NCI-H82 treated with DMSO at 0.1 percent for 48 hours (cell line): ENCODE measurements around the gene GABRR2.
"Not testable (repeated sequence)": the region's sequence is repeated elsewhere in the genome, so short reads cannot be mapped to it uniquely, and the experiment has no call there.

Experiments used
- DNase-seq: peaks from one replicate; lab custom pipeline; 2025; ENCODE audit not compliant: unreplicated experiment; lab: John Stamatoyannopoulos, UW

Gene GABRR2

DNA sequence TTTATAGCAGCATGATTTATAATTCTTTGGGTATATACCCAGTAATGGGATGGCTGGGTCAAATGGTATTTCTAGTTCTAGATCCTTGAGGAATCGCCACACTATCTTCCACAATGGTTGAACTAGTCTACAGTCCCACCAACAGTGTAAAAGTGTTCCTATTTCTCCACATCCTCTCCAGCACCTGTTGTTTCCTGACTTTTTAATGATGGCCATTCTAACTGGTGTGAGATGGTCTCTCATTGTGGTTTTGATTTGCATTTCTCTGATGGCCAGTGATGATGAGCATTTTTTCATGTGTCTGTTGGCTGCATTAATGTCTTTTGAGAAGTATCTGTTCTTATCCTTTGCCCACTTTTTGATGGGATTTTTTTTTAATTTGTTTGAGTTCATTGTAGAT lies 20.0 kb downstream of the GABRR2 start:
- DNase-seq: not testable (repeated sequence)

DNA sequence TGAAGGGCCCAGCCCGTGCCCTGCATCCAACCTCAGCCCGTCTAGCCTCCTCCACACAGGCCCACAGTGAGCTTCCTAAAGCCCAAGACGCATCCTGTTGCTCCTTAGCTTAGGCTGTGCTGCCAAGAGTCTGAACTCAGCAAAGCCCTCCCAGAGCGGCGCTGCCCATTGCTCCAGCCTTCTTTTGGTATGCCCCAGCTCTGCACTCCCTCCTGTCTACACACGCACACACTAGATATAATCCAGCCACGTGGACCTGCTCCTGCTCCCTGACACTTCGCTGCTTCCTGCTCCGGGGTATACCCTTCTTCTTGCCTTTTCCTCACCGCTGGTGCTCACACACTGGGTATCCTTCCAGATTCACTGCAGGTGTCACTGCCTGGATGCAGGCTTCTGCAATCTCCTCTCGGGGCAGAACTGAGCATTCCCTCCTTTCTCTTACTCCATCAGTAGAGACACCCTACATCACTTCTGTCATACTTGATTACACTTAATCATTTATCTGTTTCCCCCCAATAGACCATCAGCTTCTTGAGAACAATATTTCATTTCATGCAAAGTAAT lies 23.8 kb downstream of the GABRR2 start:
- DNase-seq: no peak

DNA sequence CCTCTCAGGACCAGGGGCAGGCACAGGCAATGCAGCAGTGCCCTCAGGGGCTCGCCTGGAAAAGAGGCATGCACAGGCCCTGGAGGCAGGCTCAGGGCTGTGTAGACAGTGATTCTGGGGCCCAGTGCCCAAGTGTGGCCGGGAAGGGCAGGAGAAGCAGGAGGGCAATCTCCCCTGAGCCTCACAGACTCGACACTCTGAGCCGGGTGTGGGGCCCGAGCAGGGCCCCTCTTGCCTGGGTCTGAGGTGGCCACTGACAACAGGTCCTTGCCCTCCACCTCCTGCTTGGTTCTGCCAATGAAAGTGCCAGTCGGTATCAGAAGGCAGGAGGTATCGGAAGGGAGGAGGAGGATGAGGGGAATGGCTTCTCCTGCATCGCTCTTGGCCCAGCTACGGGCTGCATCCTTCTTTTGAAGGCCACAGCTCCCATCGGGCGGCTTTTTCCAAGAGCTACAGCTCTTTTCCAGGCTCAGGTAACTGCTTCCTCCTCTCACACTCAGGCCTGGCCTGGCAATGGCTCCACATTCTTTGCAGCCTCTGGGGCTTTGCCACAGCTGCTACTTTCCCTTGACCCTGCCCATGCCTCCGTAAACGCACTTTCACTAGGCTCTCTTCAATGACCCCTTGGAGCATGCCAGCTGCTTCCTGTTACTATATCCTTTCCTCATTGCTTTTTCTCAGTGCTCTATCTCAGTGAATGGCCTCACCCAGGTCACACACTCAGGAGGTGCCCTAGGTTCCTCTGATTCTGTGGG lies 24.5 kb downstream of the GABRR2 start:
- no peak for DNase-seq

DNA sequence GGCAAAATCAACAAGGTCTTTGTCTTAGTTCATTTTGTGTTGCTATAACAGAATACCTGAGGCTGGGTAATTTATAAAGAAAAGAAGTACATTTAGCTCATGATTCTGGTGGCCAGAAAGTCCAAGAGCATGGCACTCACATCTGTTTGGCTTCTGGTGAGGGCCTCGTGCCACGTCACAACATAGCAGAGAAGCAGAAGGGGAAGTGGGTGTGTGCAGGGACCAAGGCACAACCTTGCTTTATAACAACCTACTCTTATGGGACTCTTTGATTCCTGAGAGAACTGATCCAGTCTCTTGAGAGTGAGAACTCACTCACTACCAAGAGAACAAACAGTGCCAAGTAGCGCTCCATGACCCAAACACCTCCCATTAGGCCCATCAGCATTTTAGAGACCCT lies 25.4 kb downstream of the GABRR2 start:
- DNase-seq: no peak

DNA sequence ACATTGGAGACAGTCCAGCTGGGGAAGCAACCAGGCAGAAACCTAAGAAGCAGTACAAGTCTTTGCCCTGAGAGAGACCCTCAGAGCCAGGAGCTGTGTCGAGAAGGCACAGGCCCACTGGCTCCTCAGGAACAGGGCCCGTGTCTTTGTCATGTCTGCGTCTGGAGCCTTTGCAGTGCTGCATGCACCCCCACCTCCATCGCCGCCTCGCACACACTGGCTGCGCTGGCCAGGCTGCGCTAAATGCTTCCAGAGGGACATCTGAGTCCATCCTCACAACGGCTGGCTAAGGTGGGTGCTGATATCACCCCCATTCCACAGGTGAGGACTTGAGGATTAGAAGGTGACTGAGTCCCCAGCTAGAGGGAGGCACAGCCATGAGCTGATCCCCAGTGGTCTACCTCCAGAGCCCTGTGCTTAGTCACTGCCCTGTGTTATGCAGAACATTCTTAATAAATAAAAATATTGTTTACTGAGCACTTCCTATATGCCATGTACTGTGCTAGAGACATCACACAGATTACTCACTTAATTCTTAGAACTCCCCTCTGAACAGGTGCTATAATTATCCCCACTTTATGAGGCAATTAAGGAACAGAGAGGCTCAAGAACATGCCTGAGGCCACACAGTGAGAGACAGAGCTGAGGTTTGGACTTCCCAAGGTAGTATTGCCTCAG lies 27.6 kb downstream of the GABRR2 start:
- DNase-seq: no peak

DNA sequence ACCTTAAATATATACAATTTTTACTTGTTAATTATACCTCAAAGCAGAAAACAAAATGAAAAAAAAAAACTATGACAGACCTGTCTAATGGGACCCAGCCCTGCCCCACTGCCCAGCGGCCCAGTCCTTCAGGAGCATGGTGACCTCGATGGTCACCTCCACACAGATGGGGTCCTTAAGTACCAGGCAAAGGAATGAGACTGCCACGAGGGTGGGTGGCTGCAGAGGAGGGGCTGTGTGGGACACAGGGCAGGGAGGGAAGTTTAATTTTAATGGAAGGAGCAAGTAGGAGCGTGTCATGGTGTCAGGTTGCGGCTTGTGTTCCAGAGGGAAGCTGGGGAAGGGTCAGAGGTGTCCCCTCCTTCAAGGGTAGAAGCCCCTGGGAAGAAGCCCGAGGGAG lies 28.6 kb downstream of the GABRR2 start:
- no peak for DNase-seq

DNA sequence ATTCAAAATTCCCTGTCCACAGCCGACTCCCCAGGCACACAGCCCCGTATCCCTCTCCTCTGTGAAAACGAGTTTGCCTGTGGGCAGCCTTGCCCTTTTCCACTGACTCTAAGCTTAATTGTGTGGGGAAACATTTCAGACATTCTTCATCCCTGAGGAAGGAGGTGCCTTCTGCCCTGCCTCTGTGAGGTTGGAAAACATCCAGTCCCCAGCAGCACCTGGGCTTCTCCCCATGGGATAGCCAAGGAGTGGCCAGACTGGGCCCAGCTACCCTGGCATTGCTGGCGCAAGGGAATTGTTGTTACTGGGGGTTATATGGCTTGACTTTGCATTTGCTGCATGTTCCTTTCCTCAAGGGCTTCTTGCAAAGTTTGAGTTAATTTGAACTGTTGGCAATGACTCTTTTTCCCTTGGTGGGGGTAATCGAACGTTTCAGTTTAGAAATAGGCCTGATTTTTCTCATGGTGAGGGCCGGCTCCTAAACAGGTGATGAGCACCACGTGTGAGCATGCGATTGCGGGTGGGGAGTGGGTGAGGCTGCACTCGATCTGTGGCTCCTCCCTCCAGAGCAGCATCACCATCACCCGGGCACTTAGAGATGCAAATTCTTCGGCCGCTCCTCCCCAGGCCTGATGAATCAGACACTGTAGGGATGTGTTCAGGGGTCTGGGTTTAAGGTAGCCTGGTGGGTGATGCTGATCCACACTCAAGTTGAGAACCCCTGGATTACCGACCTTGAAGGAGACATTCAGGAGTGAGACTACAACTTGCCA lies 29.9 kb downstream of the GABRR2 start:
- DNase-seq: no peak

DNA sequence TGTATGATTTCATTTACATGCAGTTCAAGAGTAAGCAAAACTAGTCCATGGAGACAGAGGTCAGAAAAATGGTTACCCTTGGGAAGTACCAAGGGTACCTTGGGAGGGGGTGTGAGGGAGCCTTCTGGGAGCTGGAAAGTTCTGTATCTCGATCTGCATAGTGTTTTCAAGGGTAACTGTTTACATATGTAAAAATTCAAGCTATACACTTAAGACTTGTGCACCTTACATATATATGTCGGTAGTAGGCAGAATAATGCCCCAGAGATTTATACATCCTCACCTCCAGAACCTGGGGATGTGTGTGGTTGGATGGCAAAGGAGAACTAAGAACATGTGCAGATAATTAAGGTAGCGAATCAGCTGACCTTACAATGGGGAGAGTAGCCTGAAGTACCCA lies 31.0 kb downstream of the GABRR2 start:
- DNase-seq: no peak

DNA sequence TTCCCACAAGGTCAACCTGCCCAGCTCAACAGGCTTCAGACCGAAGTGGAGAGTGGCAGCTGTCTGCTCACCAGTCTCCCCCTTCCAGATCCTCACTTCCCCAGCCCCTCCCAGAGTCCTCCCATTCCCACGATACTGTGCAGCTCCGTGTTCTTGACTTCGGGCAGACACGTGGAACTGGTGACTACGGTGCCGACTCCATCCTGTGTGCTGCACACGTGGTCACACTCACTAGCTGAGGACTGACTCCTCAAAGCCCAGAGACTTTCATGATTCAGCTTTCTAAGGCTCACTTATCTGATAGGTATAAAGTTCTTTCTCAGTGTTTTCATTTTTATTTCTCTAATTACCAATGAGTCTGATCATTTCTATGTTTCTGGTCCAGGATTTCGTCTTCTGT lies 32.4 kb downstream of the GABRR2 start:
- DNase-seq: no peak

DNA sequence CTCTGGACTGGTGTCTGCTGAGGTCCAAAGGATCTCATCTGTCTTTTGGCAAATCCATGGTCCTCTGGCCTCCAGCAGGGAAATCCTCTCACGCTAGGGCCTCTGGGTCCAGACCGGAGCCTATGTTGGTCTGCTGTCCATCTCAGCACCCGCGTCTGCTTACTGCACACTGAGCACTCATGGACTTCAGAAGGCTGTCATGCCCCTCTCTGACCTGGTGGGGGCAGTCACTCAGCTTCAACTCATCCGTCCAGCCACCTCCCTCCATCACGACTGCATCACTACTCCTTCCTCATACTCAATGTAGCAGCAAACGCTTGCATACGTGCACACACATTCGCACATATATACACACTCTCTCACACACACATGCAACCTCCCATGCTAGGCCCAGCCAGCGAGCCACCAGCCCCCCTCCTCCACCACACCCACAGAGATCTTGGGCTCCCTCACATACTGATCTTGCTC lies 33.3 kb downstream of the GABRR2 start:
- no peak for DNase-seq

DNA sequence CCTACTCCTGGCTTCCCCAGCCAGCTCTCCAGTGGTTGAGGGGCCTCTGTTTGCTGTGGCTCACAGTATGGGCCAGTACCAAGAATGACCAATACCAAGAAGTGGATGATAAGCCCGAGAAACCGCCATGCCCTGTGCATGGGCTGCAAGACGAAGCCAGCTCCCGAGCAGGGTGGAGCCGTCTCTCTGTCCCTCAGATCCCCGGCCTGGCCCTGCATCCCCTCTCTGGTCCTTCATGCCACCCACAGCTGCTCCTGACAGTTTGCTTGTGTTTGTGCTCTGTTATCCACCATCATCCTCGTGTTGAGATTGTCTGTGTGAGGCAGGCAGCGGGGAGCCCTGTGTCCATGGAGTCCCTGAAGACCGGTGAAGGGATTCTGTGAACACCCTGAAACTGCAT lies 36.1 kb downstream of the GABRR2 start:
- DNase-seq: no peak

DNA sequence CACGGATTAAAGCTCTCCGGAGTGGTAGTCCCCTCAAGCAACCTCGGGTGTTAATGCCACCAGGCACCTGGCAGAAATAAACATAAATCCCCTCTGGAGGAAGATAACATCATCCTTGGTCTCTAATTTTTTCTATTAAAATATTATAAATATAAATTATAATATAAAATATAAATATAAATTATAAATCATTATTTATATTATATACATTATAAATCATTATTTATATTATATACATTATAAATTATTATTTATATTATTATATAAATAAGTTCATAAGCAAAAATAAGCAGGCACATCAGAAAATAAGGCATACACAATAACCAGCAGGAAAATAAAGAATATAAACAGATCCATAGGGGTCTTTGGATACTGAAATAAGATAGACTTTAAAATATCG lies 39.2 kb downstream of the GABRR2 start:
- no peak for DNase-seq

DNA sequence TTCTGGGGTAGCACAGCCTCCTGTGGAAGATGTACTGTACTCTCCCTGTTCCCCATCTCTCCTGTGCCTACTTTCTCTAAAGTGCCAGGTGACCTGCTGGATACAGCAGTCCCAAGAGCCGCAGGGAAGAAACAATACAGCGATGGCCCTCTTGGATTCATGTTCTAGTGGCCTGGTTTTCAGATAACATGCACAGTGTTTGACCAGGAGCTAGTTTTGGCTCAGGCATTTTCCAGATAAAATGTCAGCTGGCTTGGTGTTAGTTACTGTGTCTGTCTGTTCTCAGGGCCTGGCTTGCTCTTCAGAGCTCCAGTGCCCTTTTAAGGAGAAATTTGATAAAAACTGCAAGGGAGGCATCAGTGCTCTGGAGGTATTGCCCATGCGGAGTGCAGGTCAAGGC lies 41.3 kb downstream of the GABRR2 start:
- no peak for DNase-seq

DNA sequence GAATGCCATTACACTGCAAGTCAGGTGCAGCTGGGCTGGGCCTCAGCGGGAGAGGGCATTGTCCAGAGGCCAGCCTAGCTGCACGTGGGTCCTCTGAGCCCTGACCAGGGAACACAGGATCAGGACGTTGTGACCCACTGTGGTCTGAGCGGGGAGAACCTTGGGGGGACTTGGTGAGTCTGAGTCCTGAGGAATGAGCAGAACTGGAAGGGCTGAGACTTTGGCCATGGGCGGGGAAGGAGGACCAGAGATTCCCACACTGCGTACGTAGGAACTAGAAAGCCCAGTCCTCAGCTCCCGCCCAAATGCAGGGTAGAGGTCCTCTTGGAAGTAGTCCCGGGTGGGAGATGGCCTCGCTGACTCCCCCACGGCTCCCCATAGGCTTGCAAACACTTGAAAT lies 42.5 kb downstream of the GABRR2 start:
- no peak for DNase-seq

DNA sequence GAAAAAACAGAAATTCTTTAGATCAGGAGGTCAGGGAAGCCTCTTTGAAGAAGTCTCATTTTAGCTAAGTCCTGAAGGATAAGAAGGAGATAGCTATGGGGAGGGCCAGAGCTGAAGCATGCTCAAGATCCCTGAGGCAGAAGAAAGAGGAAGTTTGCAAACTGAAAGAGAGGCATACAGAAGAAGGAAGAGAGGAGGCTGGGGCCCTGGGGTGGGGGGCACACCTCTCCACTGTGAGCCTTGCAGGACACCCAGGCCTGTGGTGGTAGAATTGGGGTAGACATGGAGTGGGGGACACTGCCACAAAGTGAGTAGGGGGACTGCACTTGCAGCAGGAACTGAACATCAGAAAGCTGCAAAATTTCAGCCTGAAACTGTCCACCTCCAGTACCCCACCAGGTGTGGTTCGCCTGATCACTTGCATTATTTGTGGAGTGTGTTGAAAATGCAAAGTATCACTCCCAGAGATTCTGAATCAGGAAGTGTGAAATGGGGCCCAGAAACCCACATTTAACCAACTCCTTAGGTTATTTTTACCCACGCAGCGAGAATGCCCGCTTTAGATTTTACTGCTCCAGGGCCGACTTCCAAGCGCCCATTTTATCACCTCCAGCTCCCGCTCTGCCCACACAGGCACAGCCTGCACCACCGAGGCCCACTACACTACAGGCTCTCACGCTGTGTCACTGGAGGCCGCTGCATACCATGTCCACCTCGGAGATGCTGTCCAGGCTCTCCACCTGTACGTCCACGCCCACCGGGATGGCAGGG lies 44.0 kb downstream of the GABRR2 start:
- DNase-seq: no peak

DNA sequence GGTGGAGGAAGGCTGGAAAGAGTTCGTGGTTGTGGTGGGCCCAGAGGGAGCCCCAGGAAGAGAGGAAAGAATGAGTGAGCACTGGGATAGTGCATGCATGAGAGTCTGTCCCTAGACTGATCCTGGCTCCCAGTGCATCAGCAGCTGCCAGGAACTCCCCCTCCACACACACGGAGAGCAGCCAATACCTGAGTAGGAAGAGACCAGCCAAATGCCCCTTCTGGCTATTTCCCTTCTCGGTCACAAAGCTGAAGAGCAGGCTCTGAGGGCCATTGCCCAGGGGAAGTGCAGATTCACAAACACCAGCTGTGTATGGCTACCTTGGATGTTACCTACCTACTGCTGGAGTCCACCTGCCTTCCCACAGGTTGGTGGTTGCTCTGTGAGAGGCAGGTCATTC lies 45.1 kb downstream of the GABRR2 start:
- DNase-seq: no peak

DNA sequence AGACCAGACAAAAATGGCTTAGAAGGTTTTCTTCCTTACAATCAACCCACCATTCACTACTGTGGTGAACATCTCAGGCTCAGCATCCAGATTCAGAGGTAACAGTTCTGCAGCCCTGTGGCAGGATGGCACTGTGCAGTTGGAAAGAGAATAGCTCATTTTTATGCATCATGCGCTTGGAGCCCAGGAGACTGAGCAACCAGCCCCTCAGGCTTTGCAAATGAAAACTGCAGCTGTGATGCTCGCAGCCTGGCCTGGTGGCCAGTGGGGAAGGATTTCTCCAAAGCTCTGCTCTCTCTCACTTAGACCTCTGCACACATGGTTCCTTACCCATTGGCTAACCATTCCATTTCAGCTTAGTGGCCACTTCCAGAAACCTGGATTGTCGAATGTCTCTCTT lies 45.8 kb downstream of the GABRR2 start:
- DNase-seq: no peak

DNA sequence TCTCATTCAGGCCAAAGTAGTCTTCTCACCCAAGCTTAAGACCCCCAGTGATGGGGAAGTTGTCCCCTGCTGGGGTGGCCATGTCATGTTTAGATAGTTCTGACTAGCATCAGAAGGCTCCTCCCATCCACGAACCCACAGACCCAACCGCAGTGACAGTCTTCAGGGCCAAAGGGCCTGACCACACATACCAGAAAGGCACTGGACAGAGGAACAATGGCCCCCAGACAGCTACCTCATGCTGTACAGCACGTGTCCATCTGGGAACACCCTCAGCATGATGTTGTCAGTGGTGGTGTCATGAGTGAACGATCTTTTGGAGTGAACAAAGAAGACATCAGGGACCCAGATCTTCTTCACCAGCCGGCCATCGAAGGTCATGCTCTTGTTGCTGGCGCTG lies 46.3 kb downstream of the GABRR2 start:
- no peak for DNase-seq

DNA sequence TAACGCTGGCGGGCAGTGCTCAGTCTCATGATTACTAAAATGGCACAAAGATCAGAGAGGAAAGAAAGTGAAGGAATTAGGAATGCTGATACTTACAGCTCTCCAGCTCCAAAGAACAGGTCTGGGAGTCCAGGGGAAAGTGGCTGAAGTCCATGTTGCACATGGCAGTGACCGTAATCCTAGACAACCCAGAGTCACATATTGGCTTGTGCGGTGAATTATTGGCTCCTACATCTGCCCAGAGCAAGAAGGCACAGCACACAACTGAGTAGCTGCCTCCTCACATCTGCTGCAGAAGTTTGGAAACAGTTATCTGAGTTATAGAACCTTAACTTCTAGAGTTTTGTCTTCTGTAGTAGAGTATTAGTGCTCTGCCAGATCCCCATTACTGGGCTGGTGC lies 47.2 kb downstream of the GABRR2 start:
- no peak for DNase-seq

DNA sequence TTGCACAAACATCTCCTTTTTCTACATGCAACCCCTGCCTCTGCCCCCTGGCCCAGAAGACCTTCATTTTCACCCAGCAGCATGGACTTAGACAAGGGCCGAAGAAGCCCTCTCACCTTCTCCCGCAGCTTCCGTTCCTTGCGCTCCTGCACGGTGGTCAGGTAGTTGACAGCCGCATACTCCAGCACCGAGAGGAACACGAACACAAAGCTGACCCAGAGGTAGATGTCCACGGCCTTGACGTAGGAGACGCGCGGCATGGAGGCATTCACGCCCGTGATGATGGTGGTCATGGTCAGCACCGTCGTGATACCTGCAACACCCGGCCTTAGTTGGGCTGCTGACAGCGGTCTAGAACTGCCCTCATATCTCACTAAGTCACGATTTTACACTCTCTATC lies 50.8 kb downstream of the GABRR2 start:
- DNase-seq: no peak

DNA sequence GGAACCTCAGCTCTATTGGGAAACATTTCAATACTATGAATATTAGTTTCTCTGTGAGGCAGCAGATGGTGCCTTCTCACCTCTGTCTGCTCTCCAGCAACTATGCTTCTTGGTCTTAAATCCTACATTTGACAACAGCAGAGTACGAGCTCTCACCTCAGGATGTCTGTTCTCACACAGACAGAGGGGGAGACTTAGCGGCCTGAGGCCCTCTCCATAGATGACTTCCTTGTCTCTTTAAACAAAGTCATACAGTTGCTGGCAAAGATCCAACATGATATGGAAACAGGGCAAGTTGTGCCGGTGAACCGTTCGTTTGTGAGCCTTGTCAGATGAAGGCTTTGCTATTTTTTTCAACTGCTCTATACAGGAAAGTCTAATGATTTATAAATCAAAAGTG lies 54.3 kb downstream of the GABRR2 start:
- no peak for DNase-seq
